GM19099 (cell line): ENCODE results near the gene ARHGAP15.

Source experiments
- POLR2A ChIP-seq: IDR thresholded peaks from 3 replicates; pipeline ENCODE4 v1.6.1; 2011; ENCODE audit warnings: low read depth; ENCODE audit not compliant: insufficient read length; ENCODE audit errors: extremely low read depth

Gene ARHGAP15

GRCh38 chr2:143225931-143226330, 96.7 kb downstream of the ARHGAP15 start:
- no peak for TF ChIP-seq POLR2A

DNA sequence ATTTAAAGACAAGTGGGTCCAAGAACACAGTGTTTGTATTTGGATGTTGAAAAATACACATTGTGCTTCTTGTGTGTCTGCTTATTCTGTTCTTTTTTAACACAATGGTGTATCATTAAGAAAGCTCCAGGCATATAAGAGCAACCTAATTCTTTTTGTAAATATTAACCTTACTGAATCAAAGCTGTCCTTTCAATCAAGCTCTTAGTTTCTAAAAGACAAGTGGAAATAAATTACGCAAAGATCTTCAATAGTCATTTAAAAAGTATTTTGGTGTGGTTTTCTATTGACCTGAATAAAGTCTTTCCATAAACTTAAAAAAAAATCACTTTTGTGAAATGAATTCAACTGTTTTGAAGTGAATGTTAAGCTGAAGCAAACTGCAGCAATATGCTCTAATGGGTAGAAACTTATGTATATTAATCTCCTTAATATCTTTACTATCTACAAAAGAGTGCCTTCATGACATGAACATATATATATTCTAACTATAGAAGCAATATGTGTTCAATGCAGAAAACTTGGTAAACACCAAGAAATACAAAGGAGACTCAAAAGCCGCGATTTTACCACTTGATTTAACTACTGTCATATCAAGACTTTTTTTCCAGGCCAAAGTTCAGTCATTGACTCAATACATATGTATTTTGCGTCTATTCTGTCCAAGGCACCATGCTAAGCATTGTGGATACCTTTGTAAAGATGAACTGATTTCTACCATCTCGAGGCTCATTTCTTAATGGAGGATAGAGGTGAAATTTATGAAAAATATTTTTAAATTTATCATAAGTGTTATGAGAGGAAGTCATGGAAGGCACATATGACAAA, 97.7 kb downstream of the ARHGAP15 start:
- TF ChIP-seq POLR2A: no peak

DNA sequence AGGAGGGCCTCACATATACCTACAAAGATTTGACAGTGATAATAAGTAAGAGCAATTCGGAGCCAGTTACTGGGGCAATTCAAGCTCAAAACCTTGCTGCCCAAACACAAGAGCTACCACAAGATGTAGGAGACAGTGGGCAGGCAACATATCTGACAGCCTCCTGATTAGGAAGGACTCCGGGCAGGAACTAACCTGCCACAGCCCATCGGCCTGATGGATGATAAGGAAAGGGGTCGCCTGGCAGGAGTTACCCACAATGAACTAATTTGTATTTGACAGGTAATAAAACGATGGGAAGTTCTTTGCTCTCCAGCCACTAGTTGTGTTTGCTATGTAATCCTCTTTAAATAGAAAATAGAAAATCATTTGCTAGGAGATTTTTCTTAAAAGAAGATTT, 100.2 kb downstream of the ARHGAP15 start:
- TF ChIP-seq POLR2A: no peak

- no peak for TF ChIP-seq POLR2A
Measured at GRCh38 chr2:143229952-143230351, 100.7 kb downstream of the ARHGAP15 start.

DNA sequence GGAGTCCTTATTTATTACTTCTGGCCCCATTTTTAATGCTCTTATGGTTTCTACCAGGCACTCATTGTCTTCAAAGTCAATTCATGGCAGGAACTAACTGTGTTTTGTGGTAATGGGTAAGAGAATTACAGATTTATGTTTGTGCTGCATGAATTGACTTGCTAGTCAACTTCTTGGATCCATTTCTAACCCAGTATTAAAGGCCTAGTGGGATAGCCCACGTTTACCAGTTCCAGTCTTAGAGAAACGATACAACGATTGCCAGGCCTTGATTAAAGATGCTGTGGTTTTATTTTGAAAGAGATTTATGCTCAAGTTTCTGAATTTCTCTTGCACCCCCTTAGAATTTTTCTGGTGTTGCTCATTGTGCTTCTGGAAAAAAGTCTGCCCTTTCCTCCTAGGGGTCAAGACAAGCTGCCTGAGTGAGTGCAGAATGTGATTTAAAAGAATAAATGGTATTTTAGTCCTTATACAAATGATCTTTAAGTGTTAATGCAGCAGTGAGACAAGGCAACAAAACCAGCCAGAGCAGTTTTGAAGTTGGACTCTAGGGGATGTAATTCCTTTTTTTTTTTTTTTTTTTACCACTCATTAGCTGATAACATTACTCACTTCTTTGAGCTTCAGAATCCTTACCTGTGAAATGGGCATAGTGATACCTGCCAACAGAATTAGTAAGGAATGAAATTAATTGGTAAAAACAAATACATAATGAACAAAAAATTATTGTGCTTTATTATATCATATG, 101.5 kb downstream of the ARHGAP15 start:
- TF ChIP-seq POLR2A: no peak

- TF ChIP-seq POLR2A: no peak
Measured at GRCh38 chr2:143231254-143231645, 102.0 kb downstream of the ARHGAP15 start.

DNA sequence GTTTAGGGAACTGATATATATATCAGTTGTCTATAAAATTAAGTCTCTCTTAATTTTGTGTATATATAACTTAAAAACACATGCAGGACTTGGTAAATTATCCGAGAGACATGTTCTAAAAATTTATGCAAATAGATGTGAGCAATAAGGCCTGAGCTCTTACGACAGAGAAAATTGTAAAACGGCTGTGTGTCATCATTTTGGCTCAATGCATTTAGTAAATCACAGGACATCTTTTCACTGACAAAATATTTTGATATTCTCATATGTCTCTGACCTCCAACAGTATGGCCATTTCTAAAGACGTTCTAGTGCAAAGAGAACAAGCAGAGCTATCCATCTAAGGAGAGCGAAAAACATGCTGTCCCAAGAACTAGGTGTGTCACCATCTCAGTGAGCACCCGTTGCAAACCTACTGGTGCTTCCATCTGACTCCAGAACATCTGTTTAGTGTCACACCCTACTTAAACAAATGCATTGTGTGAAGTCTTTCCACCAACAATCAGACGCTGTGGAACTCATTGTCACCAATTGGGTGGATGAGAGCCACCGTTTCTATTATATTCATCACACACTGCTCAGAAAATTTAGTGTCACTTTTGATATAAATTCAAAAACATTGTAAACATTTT, 108.0 kb downstream of the ARHGAP15 start:
- TF ChIP-seq POLR2A: no peak

GRCh38 chr2:143241403-143242088, 112.3 kb downstream of the ARHGAP15 start:
- TF ChIP-seq POLR2A: no peak

DNA sequence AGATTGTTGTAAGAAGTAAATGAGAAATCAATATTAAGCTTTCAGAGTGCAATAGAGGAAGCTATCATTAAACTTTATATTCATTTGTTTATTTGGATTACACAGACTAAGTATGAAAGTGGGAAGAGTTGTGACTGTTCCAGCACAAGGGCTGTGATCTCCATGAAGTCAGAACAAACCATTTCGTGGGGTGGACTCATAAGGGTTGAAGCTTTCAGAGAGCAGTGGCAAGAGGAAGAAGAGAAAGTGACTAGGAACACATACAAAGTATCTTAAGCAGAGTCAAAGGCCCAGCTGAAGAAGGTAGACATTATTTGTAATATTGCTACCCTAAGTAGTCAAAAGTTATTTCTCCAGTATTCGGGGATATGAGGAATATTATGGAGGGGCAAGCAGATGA, 117.0 kb downstream of the ARHGAP15 start:
- TF ChIP-seq POLR2A: no peak

DNA sequence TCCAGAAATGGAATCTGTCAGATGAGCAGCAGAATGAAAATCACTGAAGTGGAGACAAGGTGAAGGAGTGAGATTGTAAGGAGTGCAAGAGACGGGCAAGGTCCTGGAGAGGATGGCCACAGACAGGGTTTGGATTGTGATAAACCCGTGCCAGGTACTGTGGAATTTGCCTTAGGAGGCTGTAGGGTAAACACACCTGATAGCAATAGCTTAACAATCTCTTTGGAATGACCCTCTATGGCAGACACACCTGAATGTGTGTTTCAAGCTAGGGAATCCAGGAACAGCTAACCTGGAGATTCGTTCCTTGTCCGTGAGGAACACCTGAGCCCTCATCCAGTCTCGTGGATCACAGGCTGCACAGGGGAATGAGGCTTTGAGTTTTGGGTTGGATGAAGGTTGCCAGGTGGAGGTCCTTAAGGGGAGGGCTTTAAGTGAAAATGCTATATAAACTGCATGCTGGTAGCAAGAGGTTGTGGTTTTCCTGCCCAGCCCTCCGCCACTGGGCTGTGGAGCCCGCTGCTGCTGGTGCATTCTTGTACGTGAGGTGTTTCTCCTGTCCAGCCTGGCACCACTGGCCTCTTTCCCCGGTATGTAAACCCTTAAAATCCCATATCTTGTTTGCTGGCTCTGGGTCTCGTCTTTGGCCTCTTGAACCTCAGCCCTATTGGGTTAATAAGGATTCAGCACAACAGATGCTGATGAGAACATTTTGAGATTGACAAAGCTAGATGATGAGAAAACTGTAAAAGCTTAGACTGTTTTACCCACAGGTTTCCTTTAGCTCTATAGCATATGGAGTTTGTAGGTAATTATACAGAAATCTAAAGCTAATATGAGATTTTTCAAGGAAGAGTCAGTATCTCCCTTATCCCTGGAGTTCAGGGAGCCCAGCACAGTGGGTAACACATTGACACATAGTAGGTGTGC, 117.9 kb downstream of the ARHGAP15 start:
- no peak for TF ChIP-seq POLR2A

DNA sequence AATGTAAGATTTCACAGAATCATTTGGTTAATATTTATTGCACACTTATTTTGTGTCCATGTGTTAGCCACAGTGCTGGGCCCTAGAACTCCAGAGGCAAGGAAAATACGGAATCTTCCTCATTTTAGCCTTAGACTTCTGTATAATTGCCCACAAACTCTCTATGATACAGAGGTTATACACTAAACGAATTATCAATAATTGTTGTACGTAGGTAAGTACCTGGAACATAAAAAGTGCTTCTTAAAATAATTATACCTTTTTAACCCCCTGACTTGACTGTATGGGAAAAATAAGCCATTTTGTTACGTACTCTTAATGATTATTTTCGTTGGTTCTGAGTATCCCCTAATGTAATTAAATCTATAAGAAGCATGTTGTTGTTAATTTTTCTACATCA, 119.4 kb downstream of the ARHGAP15 start:
- TF ChIP-seq POLR2A: no peak

DNA sequence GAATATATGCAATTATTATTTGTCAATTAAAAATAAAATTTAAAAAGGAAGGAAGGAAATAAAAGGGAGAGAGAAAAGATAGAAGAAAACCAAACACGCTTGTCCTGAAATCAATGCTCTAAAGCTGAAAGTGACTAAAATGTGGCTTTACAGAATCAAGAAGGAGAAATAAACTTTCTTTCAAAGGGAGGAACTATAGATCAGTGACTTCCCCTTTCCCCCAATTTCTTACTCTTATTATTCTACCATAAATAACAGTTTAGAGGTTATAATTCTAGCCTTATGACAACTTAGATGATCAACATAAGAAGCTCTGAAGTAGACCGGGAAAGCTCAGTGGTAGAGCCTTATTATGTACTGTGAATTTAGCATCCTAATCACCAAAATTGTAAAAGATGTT, 122.5 kb downstream of the ARHGAP15 start:
- no peak for TF ChIP-seq POLR2A

DNA sequence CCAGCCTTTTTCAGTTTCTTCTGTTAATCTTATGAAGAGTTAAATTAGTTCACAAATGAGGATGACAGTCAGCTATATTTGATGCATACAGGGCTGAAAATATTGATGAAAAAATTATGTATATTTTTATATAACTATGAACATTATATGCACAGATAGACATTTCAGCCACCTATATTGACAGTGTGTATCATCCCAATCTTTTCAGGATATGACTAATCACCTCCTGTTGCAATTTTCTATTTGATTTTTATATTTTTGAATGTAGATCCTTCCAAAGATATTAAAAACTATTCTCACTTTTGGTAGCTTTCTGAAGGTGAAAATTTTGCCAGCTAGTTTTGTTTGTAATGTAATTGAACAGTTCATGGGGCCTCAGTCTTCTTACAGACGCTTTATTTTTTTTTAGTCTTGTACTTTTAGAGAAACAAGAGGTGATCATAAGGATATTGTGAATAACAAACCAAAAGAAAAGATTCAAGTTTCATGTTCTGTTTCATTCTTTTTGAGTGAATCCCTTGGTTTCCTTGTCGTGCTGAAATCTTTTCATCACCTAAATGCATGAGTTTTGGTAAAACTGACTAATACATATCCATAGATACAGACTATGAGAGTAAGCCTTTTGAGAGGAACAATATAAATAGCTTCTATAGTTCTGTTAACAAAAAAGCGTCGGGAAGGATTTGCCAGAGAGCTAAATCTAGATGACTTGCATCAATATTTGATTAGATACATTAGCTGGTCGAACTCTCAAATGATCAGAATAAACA, 123.1 kb downstream of the ARHGAP15 start:
- no peak for TF ChIP-seq POLR2A
